HEK293 (cell line): ENCODE results near the gene CLASP1.
"Not testable (repeated sequence)": the region's sequence is repeated elsewhere in the genome, so short reads cannot be mapped to it uniquely, and the experiment has no call there.

Experiments
- CTCF ChIA-PET: fragments of 350-600 bp; formaldehyde crosslinking; extraction: SDS; loops from one replicate; lab custom pipeline; 2021; ENCODE audit warnings: antibody characterized with exemption; lab: Yijun Ruan, JAX
- POLR2A ChIA-PET: fragments of 300-600 bp; formaldehyde crosslinking; extraction: SDS; loops from one replicate; lab custom pipeline; 2020; ENCODE audit warnings: antibody characterized with exemption, inconsistent platforms; lab: Yijun Ruan, JAX
- H3K27ac ChIP-seq: fragments of 200-500 bp; sonication (Bioruptor generic); 2 replicates; pipeline ENCODE4 v1.5.1; 2014; ENCODE audit warnings: low read depth, low read length, control low read depth, inconsistent platforms; ENCODE audit errors: extremely low read depth
- H3K36me3 ChIP-seq, 2 experiments: fragments of 200-500 bp in 1 of 2; sonication (Bioruptor generic) in 1 of 2; 1 replicate in 1 of 2; 2 replicates in 1 of 2; pipeline ENCODE4 v1.5.1; 2014 to 2017; ENCODE audit warnings: inconsistent platforms in 2 of 2, low read length in 2 of 2; ENCODE audit not compliant: control insufficient read depth in 2 of 2, insufficient read depth in 1 of 2
- H3K4me1 ChIP-seq: fragments of 200-500 bp; sonication (Bioruptor generic); 2 replicates; pipeline ENCODE4 v1.5.1; 2014; ENCODE audit warnings: mild to moderate bottlenecking, low read length, inconsistent platforms; ENCODE audit not compliant: control insufficient read depth, insufficient read depth
- H3K4me3 ChIP-seq: 2 replicates; pipeline ENCODE4 v1.5.1; 2011; ENCODE audit warnings: low read depth, mild to moderate bottlenecking, control low read depth, low read length, moderate library complexity
- H3K9me3 ChIP-seq: fragments of 200-500 bp; sonication (Bioruptor generic); 2 replicates; pipeline ENCODE4 v1.5.1; 2014; ENCODE audit warnings: low read depth, low read length, inconsistent platforms; ENCODE audit not compliant: control insufficient read depth, insufficient read depth
- GLI4 ChIP-seq: fragments of 450-650 bp; formaldehyde crosslinking; IDR thresholded peaks from 2 replicates; pipeline ENCODE4 v1.5.1; 2016; ENCODE audit warnings: missing biosample characterization, missing genetic modification characterization
- MZF1 ChIP-seq: fragments of 450-650 bp; formaldehyde crosslinking; IDR thresholded peaks from 2 replicates; pipeline ENCODE4 v1.5.1; 2017; ENCODE audit warnings: missing biosample characterization, missing genetic modification characterization, borderline replicate concordance
- RBAK ChIP-seq: fragments of 450-650 bp; formaldehyde crosslinking; IDR thresholded peaks from 2 replicates; pipeline ENCODE4 v1.5.1; 2016; ENCODE audit warnings: missing biosample characterization, missing genetic modification characterization
- ZNF121 ChIP-seq: fragments of 450-650 bp; formaldehyde crosslinking; IDR thresholded peaks from 2 replicates; pipeline ENCODE4 v1.5.1; 2016; ENCODE audit warnings: missing biosample characterization, missing genetic modification characterization
- ZNF146 ChIP-seq: fragments of 450-650 bp; formaldehyde crosslinking; IDR thresholded peaks from 2 replicates; pipeline ENCODE4 v1.5.1; 2016; ENCODE audit warnings: missing biosample characterization, missing genetic modification characterization
- ZNF175 ChIP-seq: fragments of 450-650 bp; formaldehyde crosslinking; IDR thresholded peaks from 2 replicates; pipeline ENCODE4 v1.5.1; 2016; ENCODE audit warnings: missing biosample characterization, missing genetic modification characterization
- ZNF24 ChIP-seq: fragments of 450-650 bp; formaldehyde crosslinking; IDR thresholded peaks from 2 replicates; pipeline ENCODE4 v1.5.1; 2016; ENCODE audit warnings: missing biosample characterization, missing genetic modification characterization
- ZNF302 ChIP-seq: fragments of 450-650 bp; formaldehyde crosslinking; IDR thresholded peaks from 2 replicates; pipeline ENCODE4 v1.5.1; 2016; ENCODE audit warnings: missing biosample characterization, missing genetic modification characterization, low read depth
- ZNF335 ChIP-seq: fragments of 450-650 bp; formaldehyde crosslinking; conservative IDR thresholded peaks from 2 replicates; pipeline ENCODE4 v1.5.1; 2016; ENCODE audit warnings: missing biosample characterization, missing genetic modification characterization
- ZNF391 ChIP-seq: fragments of 450-650 bp; formaldehyde crosslinking; IDR thresholded peaks from 2 replicates; pipeline ENCODE4 v1.5.1; 2016; ENCODE audit warnings: low read depth, missing biosample characterization, missing genetic modification characterization, borderline replicate concordance
- ZNF423 ChIP-seq: fragments of 450-650 bp; formaldehyde crosslinking; IDR thresholded peaks from 2 replicates; pipeline ENCODE4 v1.5.1; 2016; ENCODE audit warnings: missing biosample characterization, missing genetic modification characterization
- ZNF48 ChIP-seq: fragments of 450-650 bp; formaldehyde crosslinking; IDR thresholded peaks from 2 replicates; pipeline ENCODE4 v1.5.1; 2016; ENCODE audit warnings: missing biosample characterization, missing genetic modification characterization
- ZNF501 ChIP-seq: fragments of 450-650 bp; formaldehyde crosslinking; IDR thresholded peaks from 2 replicates; pipeline ENCODE4 v1.5.1; 2016; ENCODE audit warnings: missing biosample characterization, missing genetic modification characterization
- ZNF76 ChIP-seq: fragments of 450-650 bp; formaldehyde crosslinking; IDR thresholded peaks from 2 replicates; pipeline ENCODE4; 2016; ENCODE audit warnings: low read depth, missing biosample characterization, missing genetic modification characterization, borderline replicate concordance
- ZNF776 ChIP-seq: fragments of 450-650 bp; formaldehyde crosslinking; IDR thresholded peaks from 2 replicates; pipeline ENCODE4 v1.5.0; 2017; ENCODE audit warnings: missing biosample characterization, missing genetic modification characterization, borderline replicate concordance
- ZNF830 ChIP-seq: fragments of 450-650 bp; IDR thresholded peaks from 2 replicates; pipeline ENCODE4 v1.5.0; 2018; ENCODE audit warnings: missing biosample characterization, missing genetic modification characterization, low read depth, mild to moderate bottlenecking, moderate library complexity
- TF ChIP-seq, protein P1 (sequence below): fragments of 450-650 bp; formaldehyde crosslinking; IDR thresholded peaks from 2 replicates; pipeline ENCODE4 v1.5.1; 2016; ENCODE audit warnings: missing biosample characterization, missing genetic modification characterization
- TF ChIP-seq, protein P2 (sequence below): fragments of 450-650 bp; formaldehyde crosslinking; IDR thresholded peaks from 2 replicates; pipeline ENCODE4 v1.5.1; 2016; ENCODE audit warnings: missing biosample characterization, missing genetic modification characterization, low read depth

The CLASP1 gene

DNA sequence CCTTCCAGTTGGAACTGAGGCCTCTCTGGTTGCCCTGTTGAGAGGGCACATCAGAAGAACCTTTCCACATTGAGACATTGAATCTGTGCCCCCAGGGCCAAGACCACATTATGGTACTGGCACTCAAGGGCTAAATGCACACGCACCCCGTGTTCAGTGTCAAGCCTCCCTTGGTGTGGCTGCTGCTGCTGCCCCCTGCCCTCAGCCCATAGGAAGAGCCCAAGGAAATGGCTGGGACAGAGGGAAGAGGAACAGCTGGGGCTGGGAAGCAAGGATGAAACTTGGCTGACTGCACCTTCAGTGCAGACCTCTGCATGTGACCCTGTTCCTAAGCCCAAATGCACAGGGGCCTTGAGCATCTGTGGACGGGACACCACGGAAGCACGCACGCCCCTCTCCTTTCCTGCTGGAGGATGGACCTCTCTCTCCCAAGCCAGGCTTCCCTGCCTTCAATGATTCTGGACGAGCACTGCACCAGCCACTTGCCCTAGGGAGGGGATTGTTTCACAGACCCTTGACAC lies 47.2 kb upstream of the CLASP1 start (continued):
- TF ChIP-seq MZF1 (tag by site-specific recombination), result no peak

DNA sequence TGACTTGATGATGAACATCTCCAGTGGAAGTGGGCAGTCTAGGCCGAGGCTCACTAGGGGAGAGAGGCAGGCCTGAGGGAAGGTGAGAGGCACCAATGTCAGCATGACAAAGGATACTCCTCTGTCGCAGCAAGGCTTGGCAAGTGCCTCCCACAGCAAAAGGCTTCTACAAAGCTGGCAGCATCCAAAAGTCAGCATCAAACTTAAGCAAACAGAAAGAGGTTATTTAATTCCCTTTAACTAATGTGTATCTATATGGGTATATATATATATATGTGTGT lies 45.8 kb upstream of the CLASP1 start:
- H3K4me1 ChIP-seq, result peaks cover 6% of the 10 kb centered on the region; the same call in 1 of the 2 replicates
- no peak for TF ChIP-seq ZNF302 (tag by site-specific recombination)
- TF ChIP-seq, all 188 proteins: peak for 0
- H3K9me3 ChIP-seq, result no peaks in the 10 kb centered on the region
- ChIA-PET CTCF (no interaction called here), POLR2A (no interaction called here)
- H3K4me3 ChIP-seq, result no peak overlapping the region
- no peaks in the 10 kb centered on the region for H3K36me3 ChIP-seq
- H3K27ac ChIP-seq, result no peak overlapping the region

DNA sequence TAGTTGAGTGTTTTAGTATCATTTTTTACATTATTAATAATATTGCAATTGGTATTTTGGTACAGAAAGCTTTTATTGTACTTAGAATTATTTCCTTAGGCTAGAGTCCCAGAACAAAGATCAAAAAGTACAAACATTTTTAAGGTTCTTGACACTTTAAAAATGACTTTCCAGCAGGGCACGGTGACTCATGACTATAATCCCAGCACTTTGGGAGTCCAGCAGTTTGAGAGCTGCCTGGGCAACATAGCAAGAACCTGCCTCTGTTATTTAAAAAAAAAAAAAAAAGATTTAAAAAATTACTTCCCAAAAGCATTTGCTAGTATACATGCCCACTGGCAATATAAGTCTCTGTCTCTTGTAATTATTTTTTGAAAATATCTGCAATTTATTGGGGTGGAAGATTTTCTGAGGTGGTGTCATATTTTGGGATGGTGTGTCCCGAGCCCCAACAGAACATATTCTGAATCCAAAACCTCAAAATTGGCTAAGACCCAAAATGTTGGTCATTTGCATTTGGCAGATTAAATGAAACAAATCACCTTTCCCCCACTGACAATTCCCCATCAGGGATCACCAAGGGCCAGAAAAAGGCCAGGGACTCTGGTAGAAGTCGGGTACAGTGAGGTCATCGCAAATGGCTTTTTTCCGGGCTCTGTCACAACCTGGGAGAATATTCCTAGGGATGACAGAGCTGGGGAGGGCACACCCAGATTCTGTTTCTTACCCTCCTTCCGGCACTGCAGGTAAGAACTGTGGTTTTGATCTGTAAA lies 45.3 kb upstream of the CLASP1 start:
- ChIA-PET POLR2A (no interaction called here), CTCF (interaction anchor here (1.1 kb wide), 1 partner anchor 32 kb away, joined by 8 read pairs; no protein-coding TSS in a partner anchor)
- Histone ChIP-seq H3K36me3 (no peaks in the 10 kb centered on the region), H3K4me3 (no peak overlapping the region)
- no peak for TF ChIP-seq ZNF830 (tag by site-specific recombination)
- TF ChIP-seq ZNF335 (tag by site-specific recombination), result 0 out of 2 replicates have a peak, but pooled peaks have one; percentile 17
- TF ChIP-seq, all 188 proteins: peak for 1
- H3K27ac ChIP-seq, result no peak overlapping the region
- H3K9me3 ChIP-seq, result no peaks in the 10 kb centered on the region
- peaks cover 6% of the 10 kb centered on the region; the same call in 1 of the 2 replicates for H3K4me1 ChIP-seq

DNA sequence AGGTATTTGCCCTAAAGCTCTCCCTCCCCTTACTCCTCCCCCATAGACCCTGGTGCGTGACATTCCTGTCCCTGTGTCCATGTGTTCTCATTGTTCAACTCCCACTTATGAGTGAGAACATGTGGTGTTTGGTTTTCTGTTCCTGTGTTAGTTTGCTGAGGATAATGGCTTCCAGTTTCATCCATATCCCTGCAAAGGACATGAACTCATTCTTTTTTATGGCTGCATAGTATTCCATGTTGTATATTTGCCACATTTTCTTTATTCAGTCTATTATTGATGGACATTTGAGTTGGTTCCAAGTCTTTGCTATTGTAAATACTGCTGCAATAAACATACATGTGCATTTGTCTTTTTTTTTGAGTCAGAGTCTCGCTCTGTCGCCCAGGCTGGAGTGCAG lies 41.3 kb upstream of the CLASP1 start:
- H3K36me3 ChIP-seq, H3K4me3 ChIP-seq, H3K9me3 ChIP-seq, H3K27ac ChIP-seq, H3K4me1 ChIP-seq: not testable (repeated sequence)
- TF ChIP-seq ZNF146 (tag by site-specific recombination), result peak; percentile 91
- TF ChIP-seq, protein P1, sequence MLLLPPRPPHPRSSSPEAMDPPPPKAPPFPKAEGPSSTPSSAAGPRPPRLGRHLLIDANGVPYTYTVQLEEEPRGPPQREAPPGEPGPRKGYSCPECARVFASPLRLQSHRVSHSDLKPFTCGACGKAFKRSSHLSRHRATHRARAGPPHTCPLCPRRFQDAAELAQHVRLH (tag by site-specific recombination), result peak; percentile 17; the same call in 1 of the 2 replicates
- POLR2A ChIA-PET, result interaction anchor here (1.8 kb wide), 1 partner anchor 160 kb away, joined by 6 read pairs; the partner anchor contains the start of gene RNU4ATAC
- CTCF ChIA-PET, result interaction anchor here (0.5 kb wide), 1 partner anchor 29 kb away, joined by 3 read pairs; no protein-coding TSS in a partner anchor

DNA sequence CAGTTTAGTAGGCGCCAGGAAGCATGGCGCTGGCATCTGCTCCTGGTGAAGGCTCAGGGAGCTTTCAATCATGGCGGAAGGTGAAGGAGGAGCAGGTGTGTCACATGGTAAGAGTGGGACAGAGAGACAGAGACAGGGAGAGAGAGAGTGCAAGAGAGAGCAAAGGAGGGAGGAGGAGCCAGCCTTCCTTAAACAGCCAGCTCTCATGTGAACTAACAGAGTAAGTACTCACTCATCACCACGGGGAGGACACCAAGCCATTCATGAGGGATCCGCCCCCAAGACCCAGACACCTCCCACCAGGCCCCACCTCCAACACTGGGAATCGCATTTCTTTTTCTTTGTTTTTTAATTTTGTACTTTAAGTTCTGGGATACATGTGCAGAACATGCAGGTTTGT lies 40.8 kb upstream of the CLASP1 start:
- TF ChIP-seq ZNF501 (tag by site-specific recombination), result no peak
- TF ChIP-seq RBAK, result no peak
- TF ChIP-seq, protein P2, sequence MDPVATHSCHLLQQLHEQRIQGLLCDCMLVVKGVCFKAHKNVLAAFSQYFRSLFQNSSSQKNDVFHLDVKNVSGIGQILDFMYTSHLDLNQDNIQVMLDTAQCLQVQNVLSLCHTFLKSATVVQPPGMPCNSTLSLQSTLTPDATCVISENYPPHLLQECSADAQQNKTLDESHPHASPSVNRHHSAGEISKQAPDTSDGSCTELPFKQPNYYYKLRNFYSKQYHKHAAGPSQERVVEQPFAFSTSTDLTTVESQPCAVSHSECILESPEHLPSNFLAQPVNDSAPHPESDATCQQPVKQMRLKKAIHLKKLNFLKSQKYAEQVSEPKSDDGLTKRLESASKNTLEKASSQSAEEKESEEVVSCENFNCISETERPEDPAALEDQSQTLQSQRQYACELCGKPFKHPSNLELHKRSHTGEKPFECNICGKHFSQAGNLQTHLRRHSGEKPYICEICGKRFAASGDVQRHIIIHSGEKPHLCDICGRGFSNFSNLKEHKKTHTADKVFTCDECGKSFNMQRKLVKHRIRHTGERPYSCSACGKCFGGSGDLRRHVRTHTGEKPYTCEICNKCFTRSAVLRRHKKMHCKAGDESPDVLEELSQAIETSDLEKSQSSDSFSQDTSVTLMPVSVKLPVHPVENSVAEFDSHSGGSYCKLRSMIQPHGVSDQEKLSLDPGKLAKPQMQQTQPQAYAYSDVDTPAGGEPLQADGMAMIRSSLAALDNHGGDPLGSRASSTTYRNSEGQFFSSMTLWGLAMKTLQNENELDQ, result no peak
- TF ChIP-seq ZNF121 (tag by site-specific recombination), result no peak
- no peak for TF ChIP-seq ZNF391 (tag by site-specific recombination)
- TF ChIP-seq ZNF175 (tag by site-specific recombination), result no peak
- TF ChIP-seq ZNF776 (tag by site-specific recombination), result no peak
- TF ChIP-seq ZNF76 (tag by site-specific recombination), result no peak
- no peak for TF ChIP-seq ZNF423 (tag by site-specific recombination)
- TF ChIP-seq GLI4 (tag by site-specific recombination), result no peak
- no peak for TF ChIP-seq ZNF48 (tag by site-specific recombination)
- no peak for TF ChIP-seq ZNF24 (tag by site-specific recombination)
- Histone ChIP-seq H3K4me3 (no peak overlapping the region), H3K9me3 (no peaks in the 10 kb centered on the region), H3K4me1 (peaks cover 6% of the 10 kb centered on the region; the same call in 1 of the 2 replicates), H3K36me3 (no peaks in the 10 kb centered on the region), H3K27ac (no peak overlapping the region)
- CTCF ChIA-PET, result interaction anchor here (0.5 to 1.0 kb wide), 2 partner anchors 9 to 29 kb away, joined by 3 to 5 read pairs; no protein-coding TSS in a partner anchor
- POLR2A ChIA-PET, result interaction anchor here (1.8 kb wide), 1 partner anchor 159 kb away, joined by 6 read pairs; the partner anchor contains the start of gene RNU4ATAC
